22Rv1 (cell line): ENCODE results near the gene SCN7A.

Experiments used
- CTCF ChIP-seq: fragments of 450-650 bp; IDR thresholded peaks from 2 replicates; pipeline ENCODE4 v1.5.1; 2017; ENCODE audit warnings: mild to moderate bottlenecking
- ZFX ChIP-seq: fragments of 450-650 bp; IDR thresholded peaks from 2 replicates; pipeline ENCODE4 v1.6.1; 2017; ENCODE audit warnings: antibody characterized with exemption, borderline replicate concordance

DNA sequence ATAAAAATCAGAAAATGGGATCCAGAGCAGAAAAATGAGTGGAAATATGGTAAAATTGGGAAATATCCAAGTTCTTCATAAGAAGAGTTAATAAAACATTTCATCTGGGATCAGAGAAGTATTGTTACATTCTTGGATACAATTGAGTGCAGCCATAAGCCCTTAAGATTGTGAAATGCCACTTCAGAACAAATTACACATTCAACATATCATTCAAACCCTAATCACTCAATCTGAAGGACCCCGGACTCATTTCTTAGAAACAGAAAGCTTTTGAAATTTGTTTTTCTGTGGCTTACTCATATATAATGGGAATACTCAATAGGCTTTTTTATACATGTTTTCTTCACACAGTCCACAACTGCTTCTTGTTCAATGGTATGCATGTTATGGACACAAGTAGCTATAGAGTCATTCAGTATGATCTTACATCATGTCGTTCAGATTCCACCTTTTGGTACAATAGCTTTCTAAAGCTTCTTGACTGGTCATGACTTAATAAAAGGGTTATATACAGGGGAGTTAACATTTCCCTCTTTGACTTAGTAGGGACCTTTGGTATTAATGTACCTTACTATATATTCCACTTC is 39.9 kb downstream of the SCN7A start:
- TF ChIP-seq CTCF (no peak), ZFX (no peak)
